Activated CD4-positive, alpha-beta T cell treated with anti-CD3 and anti-CD28 coated beads for 36 hours (primary cell): ENCODE data around the gene FUT8. TPM values are rescaled to one million over a fixed set of nuclear protein-coding genes. Genes with fewer than 3 reads are reported as not detected.

Source experiments
- ATAC-seq: fragments of 200-7000 bp; cut with Tn5 transposase; one replicate; pipeline ENCODE4 v1.10.0; 2021; ENCODE audit warnings: mild to moderate bottlenecking, moderate library complexity
- CTCF ChIA-PET: fragments of 350-600 bp; sonication (Branson Sonifier 250); formaldehyde crosslinking; loops from one replicate; lab custom pipeline; 2021; ENCODE audit warnings: antibody characterized with exemption; lab: Charles Lee
- POLR2A ChIA-PET: fragments of 350-600 bp; sonication (Branson Sonifier 250); formaldehyde crosslinking; loops from one replicate; lab custom pipeline; 2021; ENCODE audit warnings: antibody characterized with exemption, inconsistent platforms; lab: Charles Lee
- DNase-seq: peaks from one replicate; pipeline ENCODE4 v3.0.0-alpha.2; 2020
- H3K27ac Mint-ChIP-seq: one replicate; pipeline ENCODE4 v1.8.0; 2021; ENCODE audit warnings: mixed read lengths
- H3K27me3 Mint-ChIP-seq: one replicate; pipeline ENCODE4 v1.8.0; 2021; ENCODE audit warnings: mixed read lengths
- H3K36me3 Mint-ChIP-seq: one replicate; pipeline ENCODE4 v1.8.0; 2021; ENCODE audit warnings: low read depth, mixed read lengths
- H3K4me1 Mint-ChIP-seq: one replicate; pipeline ENCODE4 v1.8.0; 2021; ENCODE audit warnings: mixed read lengths
- H3K4me3 Mint-ChIP-seq: one replicate; pipeline ENCODE4 v1.8.0; 2021; ENCODE audit warnings: mild to moderate bottlenecking, moderate library complexity, mixed read lengths
- H3K9me3 Mint-ChIP-seq: one replicate; pipeline ENCODE4 v1.8.0; 2021; ENCODE audit warnings: low read depth, mixed read lengths
- intact Hi-C, 2 experiments: fragments of 100-400 bp; cut with DNase I in 1 of 2; cut with micrococcal nuclease in 1 of 2; formaldehyde crosslinking; loops; one replicate each; pipeline versions ENCODE4 v1.14.2 to v1.15.1; 2022 to 2024; cut with DNase I, micrococcal nuclease
- total RNA-seq, 2 experiments: library from RNA; stranded (reverse); gene quantifications; one replicate each; pipeline ENCODE4 v1.2.3, GENCODE V29; 2021

FUT8 gene
- total RNA-seq, 2 experiments from 2014 or later = 44.2 to 50.0 TPM

DNA sequence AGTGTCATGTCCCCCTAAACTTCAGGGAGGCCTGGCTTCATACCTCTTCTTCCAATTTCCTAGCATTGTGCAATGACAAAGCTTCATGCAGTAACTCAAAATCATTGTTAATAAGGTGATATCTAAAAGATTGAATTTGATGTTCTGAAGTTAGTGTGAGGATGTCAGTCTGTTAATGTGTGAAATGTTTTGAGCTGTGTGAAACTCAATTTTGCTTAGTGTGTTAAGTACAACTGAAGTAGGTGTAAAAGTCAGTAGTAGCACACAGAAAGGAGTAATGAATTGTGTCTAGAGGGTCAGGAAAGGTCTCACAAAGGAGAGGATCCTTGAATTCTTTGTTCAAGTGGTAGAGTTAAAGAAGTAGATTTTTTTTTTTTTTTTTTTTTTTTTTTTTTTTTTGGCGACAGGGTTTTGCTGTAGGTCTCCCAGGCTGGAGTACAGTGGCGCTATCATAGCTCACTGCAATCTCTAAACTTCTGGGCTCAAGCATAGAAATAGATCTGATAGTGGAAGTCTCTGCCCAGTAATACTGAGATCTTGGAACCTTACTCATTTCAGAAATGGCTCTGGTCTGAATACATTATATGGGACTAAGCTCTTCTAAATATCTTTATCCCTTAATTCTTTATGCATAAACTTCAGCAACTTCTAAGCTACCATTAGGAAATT is 63.9 kb downstream of the FUT8 start:
- H3K27ac Mint-ChIP-seq = no peak overlapping the region
- H3K4me1 Mint-ChIP-seq = peaks cover 67% of the 10 kb centered on the region
- DNase-seq (peak; percentile 32), ATAC-seq (peak; percentile 79)
- H3K36me3 Mint-ChIP-seq = peaks cover 15% of the 10 kb centered on the region
- CTCF ChIA-PET = interaction anchor here (0.7 to 2.2 kb wide), 10 partner anchors 9 to 125 kb away, joined by 3 to 9 read pairs (median 3); no protein-coding TSS in a partner anchor
- intact Hi-C loops = loop anchor here in 1 of 2 experiments (1.0 to 10.0 kb wide), 3 partner anchors 14 to 192 kb away; no protein-coding TSS in a partner anchor
- H3K27me3 Mint-ChIP-seq = no peaks in the 10 kb centered on the region
- POLR2A ChIA-PET = no interaction called here
- H3K9me3 Mint-ChIP-seq = no peaks in the 10 kb centered on the region
- no peak overlapping the region for H3K4me3 Mint-ChIP-seq

DNA sequence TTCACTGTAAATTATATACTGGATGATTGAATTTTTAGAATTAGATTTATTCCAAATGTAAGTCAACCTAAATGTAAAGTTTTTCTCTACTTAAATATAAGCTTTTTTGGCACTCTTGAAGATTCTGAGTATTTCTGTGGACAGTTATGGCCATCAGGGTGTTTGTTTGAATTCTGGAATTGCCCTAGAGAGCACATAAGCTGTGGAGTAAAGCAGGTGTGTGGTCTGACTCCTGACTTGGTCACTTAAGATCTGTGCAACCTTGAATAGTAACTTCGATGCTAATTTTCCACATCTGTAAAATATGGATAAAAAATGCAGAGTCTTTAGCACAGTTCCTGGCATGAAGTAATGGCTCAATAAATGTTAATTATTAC is 64.4 kb downstream of the FUT8 start:
- Mint-ChIP-seq H3K36me3 (peaks cover 15% of the 10 kb centered on the region), H3K9me3 (no peaks in the 10 kb centered on the region), H3K4me3 (no peak overlapping the region), H3K4me1 (peaks cover 67% of the 10 kb centered on the region), H3K27ac (no peak overlapping the region), H3K27me3 (no peaks in the 10 kb centered on the region)
- ChIA-PET POLR2A (no interaction called here), CTCF (interaction anchor here (0.6 to 2.2 kb wide), 11 partner anchors 9 to 183 kb away, joined by 3 to 9 read pairs (median 3); no protein-coding TSS in a partner anchor)
- intact Hi-C loops = loop anchor here in 1 of 2 experiments (1.0 to 10.0 kb wide), 3 partner anchors 14 to 192 kb away; no protein-coding TSS in a partner anchor
- ATAC-seq (no peak), DNase-seq (no peak)

DNA sequence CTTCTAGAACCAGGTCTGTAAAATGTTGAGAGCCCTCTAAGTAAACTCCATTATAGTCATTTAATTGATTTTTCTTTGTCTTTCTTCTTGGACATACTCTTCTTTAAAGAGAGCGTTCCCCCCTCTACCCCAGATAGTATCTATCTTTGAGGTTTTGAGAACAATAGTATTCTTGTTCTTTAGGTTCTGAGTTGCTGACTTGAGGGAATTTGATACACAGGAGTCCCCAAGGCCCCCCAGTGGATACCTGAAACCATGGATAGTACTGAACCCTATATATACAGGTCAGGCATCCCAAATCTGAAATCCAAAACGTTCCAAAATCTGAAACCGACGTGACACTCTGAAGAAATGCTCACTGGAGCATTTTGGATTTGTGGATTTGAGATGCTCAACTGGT is 65.5 kb downstream of the FUT8 start:
- peaks cover 15% of the 10 kb centered on the region for H3K36me3 Mint-ChIP-seq
- H3K9me3 Mint-ChIP-seq = no peaks in the 10 kb centered on the region
- ChIA-PET POLR2A (no interaction called here), CTCF (interaction anchor here (0.6 to 2.2 kb wide), 8 partner anchors 14 to 774 kb away, joined by 3 to 9 read pairs (median 4); partner anchors contain the start of gene PLEKHG3)
- no peaks in the 10 kb centered on the region for H3K27me3 Mint-ChIP-seq
- no peak for ATAC-seq
- no peak overlapping the region for H3K4me3 Mint-ChIP-seq
- intact Hi-C loops = loop anchor here in 1 of 2 experiments (10.0 kb wide), 1 partner anchor 193 kb away; no protein-coding TSS in a partner anchor
- H3K27ac Mint-ChIP-seq = no peak overlapping the region
- H3K4me1 Mint-ChIP-seq = peaks cover 71% of the 10 kb centered on the region
- no peak for DNase-seq

DNA sequence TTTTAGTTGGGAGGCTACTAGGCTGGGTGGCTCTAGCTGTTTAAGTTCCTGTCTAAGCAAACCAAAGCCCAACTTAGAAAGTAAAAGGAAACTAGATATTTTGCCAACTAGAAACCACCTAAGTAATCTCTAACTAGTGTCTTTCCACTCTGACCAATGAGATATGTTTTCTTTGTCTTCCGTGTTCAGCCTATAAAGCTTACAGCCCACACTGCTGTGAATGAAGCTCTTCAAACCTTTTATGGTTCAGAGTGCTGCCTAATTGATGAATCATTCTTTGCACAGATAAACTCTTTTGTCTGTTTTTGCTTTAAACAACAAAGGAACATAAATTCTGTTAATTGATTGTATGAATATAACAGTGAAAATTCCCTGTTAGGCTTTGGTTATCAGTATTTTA is 66.1 kb downstream of the FUT8 start:
- peaks cover 72% of the 10 kb centered on the region for H3K4me1 Mint-ChIP-seq
- POLR2A ChIA-PET = no interaction called here
- peaks cover 15% of the 10 kb centered on the region for H3K36me3 Mint-ChIP-seq
- CTCF ChIA-PET = interaction anchor here (0.6 to 2.2 kb wide), 7 partner anchors 9 to 775 kb away, joined by 3 to 9 read pairs (median 3); partner anchors contain the start of gene PLEKHG3
- ATAC-seq (peak; percentile 80), DNase-seq (no peak)
- intact Hi-C loops = loop anchor here in 1 of 2 experiments (10.0 kb wide), 1 partner anchor 194 kb away; no protein-coding TSS in a partner anchor
- no peak overlapping the region for H3K4me3 Mint-ChIP-seq
- no peaks in the 10 kb centered on the region for H3K9me3 Mint-ChIP-seq
- H3K27ac Mint-ChIP-seq = peak overlapping the region; percentile 8
- no peaks in the 10 kb centered on the region for H3K27me3 Mint-ChIP-seq

DNA sequence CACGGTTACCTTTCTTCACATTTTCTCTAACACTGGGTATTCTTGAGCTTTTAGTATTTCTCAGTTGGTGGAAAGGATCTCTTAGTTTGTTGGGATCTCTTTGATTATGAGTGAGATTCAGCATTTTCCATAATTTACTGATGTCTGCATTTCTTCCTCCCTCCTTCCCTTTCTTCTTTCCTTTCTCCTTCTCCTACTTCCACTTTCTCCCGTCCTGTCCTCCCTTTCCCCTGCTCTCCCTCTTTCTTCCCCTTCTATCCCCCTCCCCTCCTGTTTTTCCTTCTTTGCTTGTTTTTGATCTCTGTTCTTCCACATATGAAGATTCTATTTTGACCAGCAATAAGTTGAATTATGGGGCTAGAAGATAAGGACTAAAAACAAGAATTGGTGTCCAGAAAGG is 66.9 kb downstream of the FUT8 start:
- CTCF ChIA-PET = interaction anchor here (0.9 to 2.0 kb wide), 4 partner anchors 9 to 65 kb away, joined by 3 to 5 read pairs (median 4); no protein-coding TSS in a partner anchor
- no peak for ATAC-seq
- no peak for DNase-seq
- intact Hi-C loops = loop anchor here in 1 of 2 experiments (10.0 kb wide), 1 partner anchor 195 kb away; no protein-coding TSS in a partner anchor
- H3K27ac Mint-ChIP-seq = no peak overlapping the region
- POLR2A ChIA-PET = no interaction called here
- H3K4me3 Mint-ChIP-seq = no peak overlapping the region
- H3K36me3 Mint-ChIP-seq = peaks cover 15% of the 10 kb centered on the region
- H3K4me1 Mint-ChIP-seq = peaks cover 76% of the 10 kb centered on the region
- no peaks in the 10 kb centered on the region for H3K9me3 Mint-ChIP-seq
- no peaks in the 10 kb centered on the region for H3K27me3 Mint-ChIP-seq

DNA sequence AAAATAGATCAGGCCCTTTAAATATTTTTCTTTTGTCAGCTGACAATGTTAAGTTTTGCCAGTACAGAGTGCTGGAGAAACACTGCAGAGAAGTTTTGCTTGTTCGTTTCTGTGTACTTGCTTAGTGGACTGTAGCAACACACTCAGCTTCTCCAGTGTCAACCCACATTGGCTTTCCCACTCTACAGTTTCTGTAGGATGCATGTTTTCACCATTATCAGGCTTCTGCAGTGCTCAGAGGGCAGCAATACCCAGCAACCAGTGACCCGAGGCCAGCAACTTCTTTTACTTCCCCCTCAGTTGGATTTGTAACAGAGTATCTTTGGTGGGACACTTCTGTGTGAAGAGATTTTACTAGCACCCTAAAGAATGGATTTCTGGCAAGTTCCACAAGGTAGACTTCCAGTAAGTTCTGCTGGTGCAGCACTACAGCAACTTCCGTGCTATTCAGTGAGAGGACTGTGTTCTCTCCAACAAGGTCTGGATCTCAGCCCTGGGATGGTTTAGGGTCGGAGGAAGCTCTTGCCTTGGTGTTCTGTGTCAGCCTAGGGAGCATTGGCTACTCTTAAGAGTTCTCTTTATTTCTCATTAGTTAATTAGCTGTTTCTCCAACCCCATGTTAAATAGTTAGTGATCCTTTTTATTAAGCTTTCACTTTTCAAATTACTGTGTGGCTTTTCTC is 70.4 kb downstream of the FUT8 start:
- Mint-ChIP-seq H3K4me1 (peaks cover 63% of the 10 kb centered on the region), H3K27ac (no peak overlapping the region), H3K9me3 (no peaks in the 10 kb centered on the region), H3K27me3 (no peaks in the 10 kb centered on the region), H3K36me3 (peaks cover 12% of the 10 kb centered on the region), H3K4me3 (no peak overlapping the region)
- CTCF ChIA-PET = interaction anchor here (0.5 to 1.3 kb wide), 4 partner anchors 11 to 342 kb away, joined by 3 to 4 read pairs (median 4); no protein-coding TSS in a partner anchor
- intact Hi-C loops = no loop called here
- DNase-seq (no peak), ATAC-seq (no peak)
- POLR2A ChIA-PET = no interaction called here

DNA sequence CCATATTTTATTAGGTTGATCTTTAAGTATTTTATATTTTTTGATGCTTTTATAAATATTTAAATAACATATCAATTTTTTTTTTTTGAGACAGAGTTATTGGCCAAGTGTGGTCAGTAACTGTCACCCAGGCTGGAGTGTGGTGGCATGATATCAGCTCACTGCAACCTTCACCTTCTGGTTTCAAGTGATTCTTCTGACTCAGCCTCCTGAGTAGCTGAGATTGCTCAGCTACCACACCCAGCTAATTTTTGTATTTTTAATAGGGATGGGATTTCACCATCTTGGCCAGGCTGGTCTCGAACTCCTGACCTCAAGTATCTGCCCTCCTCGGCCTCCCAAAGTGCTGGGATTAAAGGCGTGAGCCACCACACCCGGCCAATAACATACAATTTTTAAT is 71.1 kb downstream of the FUT8 start:
- peaks cover 12% of the 10 kb centered on the region for H3K36me3 Mint-ChIP-seq
- no peak overlapping the region for H3K27ac Mint-ChIP-seq
- H3K27me3 Mint-ChIP-seq = no peaks in the 10 kb centered on the region
- H3K4me3 Mint-ChIP-seq = no peak overlapping the region
- CTCF ChIA-PET = no interaction called here
- POLR2A ChIA-PET = no interaction called here
- DNase-seq = no peak
- ATAC-seq = no peak
- intact Hi-C loops = no loop called here
- H3K9me3 Mint-ChIP-seq = no peaks in the 10 kb centered on the region
- peaks cover 63% of the 10 kb centered on the region for H3K4me1 Mint-ChIP-seq

DNA sequence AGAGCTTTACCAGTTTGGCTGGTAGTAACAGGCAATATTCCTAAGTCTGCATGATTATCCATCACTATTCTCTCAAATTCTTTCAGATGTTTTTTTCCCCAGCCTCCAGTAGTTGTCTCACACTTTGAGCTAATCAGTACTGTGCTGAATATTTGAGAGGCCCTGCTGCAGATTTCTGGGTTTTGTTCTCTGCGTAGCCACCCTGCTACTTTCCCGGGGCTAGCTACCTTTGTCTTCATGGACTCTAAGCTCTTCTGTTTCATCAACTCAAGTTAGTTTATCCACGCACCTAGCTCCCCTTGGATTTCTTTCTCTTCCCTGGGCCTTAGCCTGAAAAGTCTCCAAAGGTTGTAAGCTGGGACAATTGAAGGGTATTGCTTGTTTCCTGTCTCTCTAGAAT is 73.0 kb downstream of the FUT8 start:
- POLR2A ChIA-PET = no interaction called here
- Mint-ChIP-seq H3K4me3 (no peak overlapping the region), H3K9me3 (no peaks in the 10 kb centered on the region), H3K27ac (no peak overlapping the region), H3K36me3 (peaks cover 6% of the 10 kb centered on the region), H3K4me1 (peaks cover 53% of the 10 kb centered on the region), H3K27me3 (no peaks in the 10 kb centered on the region)
- DNase-seq (no peak), ATAC-seq (no peak)
- intact Hi-C loops = no loop called here
- CTCF ChIA-PET = interaction anchor here (0.9 to 1.7 kb wide), 4 partner anchors 9 to 70 kb away, joined by 4 to 8 read pairs (median 5); no protein-coding TSS in a partner anchor

DNA sequence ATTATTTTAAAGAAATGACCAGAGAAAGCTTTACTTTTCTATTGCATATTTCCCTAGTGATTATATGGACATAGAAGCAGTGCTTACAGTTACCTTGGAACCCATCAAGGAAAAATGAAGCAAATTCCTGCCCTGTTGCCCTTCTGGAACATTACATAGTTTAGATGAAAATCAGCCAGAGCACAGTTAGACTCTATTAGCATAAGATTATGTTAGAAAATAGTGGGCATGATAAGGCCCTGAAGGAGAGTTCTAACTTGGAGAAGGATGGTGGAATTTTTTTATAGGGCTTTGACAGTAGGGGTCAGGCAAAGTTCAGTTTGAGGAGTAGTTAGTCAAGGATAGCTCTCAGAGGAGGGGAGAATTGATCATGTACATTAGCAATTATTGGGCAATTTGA is 74.3 kb downstream of the FUT8 start:
- no peak for DNase-seq
- CTCF ChIA-PET = interaction anchor here (0.7 to 1.4 kb wide), 3 partner anchors 29 to 473 kb away, joined by 3 to 6 read pairs (median 3); no protein-coding TSS in a partner anchor
- H3K9me3 Mint-ChIP-seq = no peaks in the 10 kb centered on the region
- H3K27ac Mint-ChIP-seq = no peak overlapping the region
- peaks cover 6% of the 10 kb centered on the region for H3K36me3 Mint-ChIP-seq
- intact Hi-C loops = no loop called here
- peaks cover 42% of the 10 kb centered on the region for H3K4me1 Mint-ChIP-seq
- no peaks in the 10 kb centered on the region for H3K27me3 Mint-ChIP-seq
- POLR2A ChIA-PET = no interaction called here
- no peak overlapping the region for H3K4me3 Mint-ChIP-seq
- no peak for ATAC-seq

DNA sequence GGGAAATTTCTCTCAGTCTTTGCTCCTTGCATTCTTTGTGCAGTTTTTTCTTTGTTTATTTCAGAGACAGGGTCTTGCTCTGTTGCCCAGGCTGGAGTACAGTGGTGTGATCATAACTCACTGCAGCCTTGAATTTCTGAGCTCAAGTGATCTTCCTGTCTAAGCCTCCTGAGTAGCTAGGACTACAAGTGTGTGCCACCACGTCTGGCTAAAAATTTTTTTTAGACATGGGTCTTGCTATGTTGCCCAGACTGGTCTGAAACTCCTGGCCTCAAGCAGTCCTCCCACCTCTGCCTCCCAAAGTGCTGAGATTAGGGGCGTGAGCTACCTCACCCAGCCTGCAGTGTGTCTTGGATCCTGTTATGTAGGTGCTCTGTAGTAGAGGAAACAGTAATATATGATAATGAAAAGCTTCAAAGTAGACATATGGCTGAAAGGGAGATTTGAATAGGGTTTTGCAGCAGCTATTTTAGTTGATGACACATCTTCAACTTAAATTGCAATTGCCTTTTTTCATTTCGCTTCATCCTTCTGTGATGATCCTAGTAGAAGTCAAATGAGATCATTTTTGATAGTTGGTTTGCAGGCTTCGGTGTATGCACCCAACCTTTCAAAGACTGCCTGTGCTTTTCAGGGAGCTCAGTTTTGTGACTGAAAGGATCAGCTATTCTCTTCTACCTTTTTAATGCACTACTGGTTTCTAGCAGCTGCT is 75.4 kb downstream of the FUT8 start:
- H3K27me3 Mint-ChIP-seq = no peaks in the 10 kb centered on the region
- DNase-seq (no peak), ATAC-seq (peak; percentile 66)
- no peaks in the 10 kb centered on the region for H3K9me3 Mint-ChIP-seq
- CTCF ChIA-PET = interaction anchor here (0.7 to 1.1 kb wide), 7 partner anchors 9 to 472 kb away, joined by 3 to 4 read pairs (median 3); no protein-coding TSS in a partner anchor
- POLR2A ChIA-PET = no interaction called here
- H3K4me3 Mint-ChIP-seq = no peak overlapping the region
- H3K36me3 Mint-ChIP-seq = peaks cover 10% of the 10 kb centered on the region
- peaks cover 39% of the 10 kb centered on the region for H3K4me1 Mint-ChIP-seq
- H3K27ac Mint-ChIP-seq = no peak overlapping the region
- intact Hi-C loops = no loop called here

DNA sequence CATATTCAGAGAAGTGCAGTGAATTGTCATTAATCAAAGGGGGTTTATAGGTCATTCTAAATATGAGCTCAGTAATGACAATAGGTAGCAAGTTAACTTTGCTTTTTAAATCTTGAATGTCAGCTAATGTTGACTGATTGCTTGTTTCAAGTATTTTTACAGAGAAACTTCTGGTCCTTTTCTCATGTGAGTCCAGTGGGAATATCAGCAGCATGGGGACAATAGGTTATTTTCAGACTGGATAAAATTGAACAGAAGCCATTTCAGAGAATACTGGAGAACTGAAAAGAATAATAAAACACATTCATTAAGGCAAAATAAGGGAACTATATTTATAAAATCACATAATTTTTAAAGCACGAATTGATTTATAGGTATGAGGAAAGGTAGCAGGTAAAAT is 78.7 kb downstream of the FUT8 start:
- Mint-ChIP-seq H3K27ac (no peak overlapping the region), H3K4me3 (no peak overlapping the region), H3K36me3 (peaks cover 11% of the 10 kb centered on the region), H3K27me3 (no peaks in the 10 kb centered on the region), H3K4me1 (peaks cover 28% of the 10 kb centered on the region), H3K9me3 (peaks cover 3% of the 10 kb centered on the region)
- no peak for ATAC-seq
- DNase-seq = no peak
- CTCF ChIA-PET = no interaction called here
- POLR2A ChIA-PET = no interaction called here
- intact Hi-C loops = no loop called here
